ENCODE results near the gene TPMT.

TPMT gene

DNA sequence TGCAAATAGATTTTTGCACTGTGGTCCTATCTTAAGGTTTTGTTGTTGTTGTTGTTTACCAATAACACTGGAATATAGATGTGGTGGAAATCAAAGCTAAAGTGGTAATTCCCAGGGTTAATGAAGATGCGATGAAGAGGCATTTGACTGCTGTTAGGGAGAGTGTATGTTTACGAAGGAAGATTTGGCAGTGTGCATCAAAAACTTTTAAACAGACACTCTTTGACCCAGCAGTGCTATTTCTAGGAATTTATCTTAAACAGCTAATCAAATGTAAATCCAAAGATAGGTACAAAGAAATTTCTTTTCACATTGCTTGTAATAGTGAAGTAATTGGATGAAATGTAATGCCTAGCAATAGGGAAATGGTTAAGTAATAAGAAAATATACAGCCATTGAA lies 34.3 kb upstream of the TPMT start:
- Histone ChIP-seq H3K36me3 (replicated peaks; ENCODE audit: insufficient read depth, low read length) (no peaks in the 10 kb centered on the region), H3K4me1 (ENCODE audit: low read length) (no peaks in the 10 kb centered on the region)
- no peak for DNase-seq

DNA sequence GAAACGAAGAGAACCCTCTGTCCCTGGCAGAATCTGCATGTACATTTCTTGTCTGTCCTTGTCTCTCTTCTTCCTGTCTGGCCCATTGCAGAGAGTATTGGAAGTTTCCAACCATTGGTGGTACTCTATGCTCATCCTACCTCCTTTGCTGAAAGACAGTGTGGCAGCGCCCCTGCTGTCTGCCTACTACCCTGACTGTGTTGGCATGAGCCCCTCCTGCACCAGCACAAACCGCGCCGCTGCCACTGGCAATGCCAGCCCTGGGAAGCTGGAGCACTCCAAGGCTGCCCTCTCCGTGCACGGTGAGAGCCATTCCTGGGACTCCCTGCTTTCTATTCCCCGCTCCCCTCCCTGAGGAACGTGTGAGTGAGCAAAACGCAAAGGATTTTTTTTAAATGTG lies 32.8 kb upstream of the TPMT start:
- no peak overlapping the region for H3K9ac ChIP-seq (ENCODE audit: low read length)
- H3K9me2 ChIP-seq (replicated peaks; ENCODE audit: insufficient read depth, low read length), result no peaks in the 10 kb centered on the region
- H3K27me3 ChIP-seq (replicated peaks; ENCODE audit: insufficient read depth, low read length), result no peaks in the 10 kb centered on the region
- H3K36me3 ChIP-seq (replicated peaks; ENCODE audit: insufficient read depth, low read length), result no peaks in the 10 kb centered on the region
- H3K9me3 ChIP-seq (replicated peaks; ENCODE audit: insufficient read depth, low read length), result no peaks in the 10 kb centered on the region
- no peak overlapping the region for H3K4me2 ChIP-seq (ENCODE audit: low read depth, low read length)
- no peak overlapping the region for H3K27ac ChIP-seq (ENCODE audit: low read length)
- TF ChIP-seq, protein P1, sequence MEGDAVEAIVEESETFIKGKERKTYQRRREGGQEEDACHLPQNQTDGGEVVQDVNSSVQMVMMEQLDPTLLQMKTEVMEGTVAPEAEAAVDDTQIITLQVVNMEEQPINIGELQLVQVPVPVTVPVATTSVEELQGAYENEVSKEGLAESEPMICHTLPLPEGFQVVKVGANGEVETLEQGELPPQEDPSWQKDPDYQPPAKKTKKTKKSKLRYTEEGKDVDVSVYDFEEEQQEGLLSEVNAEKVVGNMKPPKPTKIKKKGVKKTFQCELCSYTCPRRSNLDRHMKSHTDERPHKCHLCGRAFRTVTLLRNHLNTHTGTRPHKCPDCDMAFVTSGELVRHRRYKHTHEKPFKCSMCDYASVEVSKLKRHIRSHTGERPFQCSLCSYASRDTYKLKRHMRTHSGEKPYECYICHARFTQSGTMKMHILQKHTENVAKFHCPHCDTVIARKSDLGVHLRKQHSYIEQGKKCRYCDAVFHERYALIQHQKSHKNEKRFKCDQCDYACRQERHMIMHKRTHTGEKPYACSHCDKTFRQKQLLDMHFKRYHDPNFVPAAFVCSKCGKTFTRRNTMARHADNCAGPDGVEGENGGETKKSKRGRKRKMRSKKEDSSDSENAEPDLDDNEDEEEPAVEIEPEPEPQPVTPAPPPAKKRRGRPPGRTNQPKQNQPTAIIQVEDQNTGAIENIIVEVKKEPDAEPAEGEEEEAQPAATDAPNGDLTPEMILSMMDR (IDR thresholded peaks at IDR 0.05; ENCODE audit: low read length), result no peak
- TF ChIP-seq EZH2phosphoT487 (IDR thresholded peaks at IDR 0.05; ENCODE audit: low read length), result no peak
- no peak for TF ChIP-seq EZH2 (optimal IDR thresholded peaks at IDR 0.05; ENCODE audit: low read depth, low read length)
- no peaks in the 10 kb centered on the region for H3F3A ChIP-seq (ENCODE audit: insufficient read depth, low read length)
- H3K4me1 ChIP-seq (ENCODE audit: low read length), result no peaks in the 10 kb centered on the region
- no peak overlapping the region for H2AFZ ChIP-seq (ENCODE audit: low read length)
- H3K79me2 ChIP-seq (ENCODE audit: low read length), result no peaks in the 10 kb centered on the region
- no peak for DNase-seq
- H3K4me3 ChIP-seq (ENCODE audit: low read length), result no peak overlapping the region
- H4K20me1 ChIP-seq (ENCODE audit: insufficient read depth, low read length), result no peaks in the 10 kb centered on the region

More for the DNA sequence above, 34.3 kb upstream of the TPMT start:
- H3K9ac ChIP-seq (ENCODE audit: low read length), result no peak overlapping the region
- no peaks in the 10 kb centered on the region for H3K9me3 ChIP-seq (replicated peaks; ENCODE audit: insufficient read depth, low read length)
- no peaks in the 10 kb centered on the region for H3F3A ChIP-seq (ENCODE audit: insufficient read depth, low read length)
- H3K4me2 ChIP-seq (ENCODE audit: low read depth, low read length), result no peak overlapping the region
- H3K9me2 ChIP-seq (replicated peaks; ENCODE audit: insufficient read depth, low read length), result no peaks in the 10 kb centered on the region
- TF ChIP-seq, protein P1 (IDR thresholded peaks at IDR 0.05; ENCODE audit: low read length), result no peak
- TF ChIP-seq EZH2phosphoT487 (IDR thresholded peaks at IDR 0.05; ENCODE audit: low read length), result no peak
- no peak for TF ChIP-seq EZH2 (optimal IDR thresholded peaks at IDR 0.05; ENCODE audit: low read depth, low read length)
- H3K27ac ChIP-seq (ENCODE audit: low read length), result no peak overlapping the region
- no peak overlapping the region for H2AFZ ChIP-seq (ENCODE audit: low read length)
- no peaks in the 10 kb centered on the region for H3K79me2 ChIP-seq (ENCODE audit: low read length)
- H3K27me3 ChIP-seq (replicated peaks; ENCODE audit: insufficient read depth, low read length), result no peaks in the 10 kb centered on the region
- H4K20me1 ChIP-seq (ENCODE audit: insufficient read depth, low read length), result no peaks in the 10 kb centered on the region
- H3K4me3 ChIP-seq (ENCODE audit: low read length), result no peak overlapping the region

DNA sequence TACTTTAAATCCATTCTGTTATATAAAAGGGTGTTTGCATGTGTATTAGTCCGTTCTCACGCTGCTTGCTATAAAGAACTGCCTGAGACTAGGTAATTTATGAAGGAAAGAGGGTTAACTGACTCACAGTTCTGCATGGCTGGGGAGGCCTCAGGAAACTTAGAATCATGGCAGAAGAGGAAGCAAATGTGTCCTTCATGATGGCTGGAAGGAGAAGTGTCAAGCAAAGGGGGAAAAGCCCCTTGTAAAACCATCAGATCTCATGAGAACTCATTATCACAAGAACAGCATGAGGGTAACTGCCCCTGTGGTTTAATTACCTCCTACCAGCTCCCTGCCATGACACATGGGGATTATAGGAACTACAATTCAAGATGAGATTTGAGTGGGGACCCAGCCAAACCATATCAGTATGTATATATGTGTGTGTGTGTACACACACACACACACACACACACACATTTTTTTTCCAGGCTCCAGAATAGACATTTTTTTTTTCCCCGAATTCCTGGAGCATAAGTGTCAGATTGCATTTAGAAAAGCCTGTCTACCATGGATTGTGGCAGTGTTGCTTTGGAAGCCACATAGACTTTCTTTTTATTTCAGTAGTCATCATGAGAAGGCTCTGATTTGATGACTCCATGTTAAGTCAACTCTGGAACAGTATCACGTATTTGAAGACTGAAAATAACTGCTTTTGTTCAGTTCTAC lies 31.8 kb upstream of the TPMT start:
- TF ChIP-seq, protein P1 (IDR thresholded peaks at IDR 0.05; ENCODE audit: low read length), result no peak
- TF ChIP-seq EZH2 (optimal IDR thresholded peaks at IDR 0.05; ENCODE audit: low read depth, low read length), result no peak
- TF ChIP-seq EZH2phosphoT487 (IDR thresholded peaks at IDR 0.05; ENCODE audit: low read length), result no peak
- H3K79me2 ChIP-seq (ENCODE audit: low read length), result no peaks in the 10 kb centered on the region

More for the DNA sequence above, 31.8 kb upstream of the TPMT start:
- H3K27me3 ChIP-seq (replicated peaks; ENCODE audit: insufficient read depth, low read length), result no peaks in the 10 kb centered on the region
- H3K4me2 ChIP-seq (ENCODE audit: low read depth, low read length), result no peak overlapping the region
- H3K4me3 ChIP-seq (ENCODE audit: low read length), result no peak overlapping the region
- no peaks in the 10 kb centered on the region for H3K36me3 ChIP-seq (replicated peaks; ENCODE audit: insufficient read depth, low read length)
- H3K4me1 ChIP-seq (ENCODE audit: low read length), result no peaks in the 10 kb centered on the region
- H3K9ac ChIP-seq (ENCODE audit: low read length), result no peak overlapping the region
- H3K27ac ChIP-seq (ENCODE audit: low read length), result no peak overlapping the region
- H3K9me3 ChIP-seq (replicated peaks; ENCODE audit: insufficient read depth, low read length), result no peaks in the 10 kb centered on the region
- no peak for DNase-seq
- H4K20me1 ChIP-seq (ENCODE audit: insufficient read depth, low read length), result no peaks in the 10 kb centered on the region
- H3F3A ChIP-seq (ENCODE audit: insufficient read depth, low read length), result no peaks in the 10 kb centered on the region
- no peaks in the 10 kb centered on the region for H3K9me2 ChIP-seq (replicated peaks; ENCODE audit: insufficient read depth, low read length)
- H2AFZ ChIP-seq (ENCODE audit: low read length), result no peak overlapping the region
